GM19455 (cell line): Measurements from ENCODE around the gene DBNL.

ENCODE experiments used
- ATAC-seq: cut with Tn5 transposase; IDR thresholded peaks from one replicate; pipeline ENCODE4 v1.9.1; 2021; ENCODE audit not compliant: unreplicated experiment

DBNL gene

GRCh38 chr7:44060948-44061644 lies 16.6 kb downstream of the DBNL start:
- ATAC-seq: no peak

- ATAC-seq: no peak
Observed at GRCh38 chr7:44061645-44062179, 17.2 kb downstream of the DBNL start.

GRCh38 chr7:44062180-44062902 lies 17.8 kb downstream of the DBNL start:
- ATAC-seq: no peak

- ATAC-seq: no peak
Observed at GRCh38 chr7:44062903-44063295, 18.4 kb downstream of the DBNL start.

GRCh38 chr7:44063547-44063893 lies 19.0 kb downstream of the DBNL start:
- ATAC-seq: no peak

GRCh38 chr7:44063894-44064651 lies 19.6 kb downstream of the DBNL start:
- ATAC-seq: no peak

GRCh38 chr7:44064791-44065430 lies 20.4 kb downstream of the DBNL start:
- no peak for ATAC-seq

GRCh38 chr7:44065431-44066110 lies 21.1 kb downstream of the DBNL start, which contains the start of gene PGAM2:
Gene PGAM2 (minus strand): TSS chr7:44065567. CDS start chr7:44065529, 38 bp downstream.
- no peak for ATAC-seq

GRCh38 chr7:44066111-44066460 lies 21.6 kb downstream of the DBNL start:
- no peak for ATAC-seq

- ATAC-seq: no peak
Observed at GRCh38 chr7:44066494-44067063, 22.1 kb downstream of the DBNL start.

- no peak for ATAC-seq
Observed at GRCh38 chr7:44067064-44067951, 22.8 kb downstream of the DBNL start.

- ATAC-seq: no peak
Observed at GRCh38 chr7:44068054-44068453, 23.6 kb downstream of the DBNL start.

- ATAC-seq: no peak
Observed at GRCh38 chr7:44071726-44072363, 27.3 kb downstream of the DBNL start.

GRCh38 chr7:44072364-44073231 lies 28.1 kb downstream of the DBNL start:
- no peak for ATAC-seq

GRCh38 chr7:44073664-44074348 lies 29.3 kb downstream of the DBNL start:
- no peak for ATAC-seq

GRCh38 chr7:44074349-44074695 lies 29.8 kb downstream of the DBNL start:
- ATAC-seq: no peak

GRCh38 chr7:44075296-44076075 lies 31.0 kb downstream of the DBNL start:
- ATAC-seq: no peak
